Suprapubic skin (tissue), 3 donors: ENCODE measurements around the gene THOC5.

Source experiments
- POLR2A ChIP-seq, 2 donors: fragments of 450-650 bp; IDR thresholded peaks; one replicate each; pipeline ENCODE4 v1.6.1; 2017; ENCODE audit warnings: antibody characterized with exemption in 2 of 2, mild to moderate bottlenecking in 2 of 2, moderate library complexity in 2 of 2
- TF ChIP-seq, protein P1 (sequence below), 2 donors: fragments of 200-600 bp in 1 of 2; fragments of 450-650 bp in 1 of 2; sonication (generic) in 1 of 2; IDR thresholded peaks; one replicate each; pipeline ENCODE4 v1.5.1; 2016 to 2019; ENCODE audit warnings: antibody characterized with exemption in 2 of 2, mild to moderate bottlenecking in 1 of 2, moderate library complexity in 1 of 2

DNA sequence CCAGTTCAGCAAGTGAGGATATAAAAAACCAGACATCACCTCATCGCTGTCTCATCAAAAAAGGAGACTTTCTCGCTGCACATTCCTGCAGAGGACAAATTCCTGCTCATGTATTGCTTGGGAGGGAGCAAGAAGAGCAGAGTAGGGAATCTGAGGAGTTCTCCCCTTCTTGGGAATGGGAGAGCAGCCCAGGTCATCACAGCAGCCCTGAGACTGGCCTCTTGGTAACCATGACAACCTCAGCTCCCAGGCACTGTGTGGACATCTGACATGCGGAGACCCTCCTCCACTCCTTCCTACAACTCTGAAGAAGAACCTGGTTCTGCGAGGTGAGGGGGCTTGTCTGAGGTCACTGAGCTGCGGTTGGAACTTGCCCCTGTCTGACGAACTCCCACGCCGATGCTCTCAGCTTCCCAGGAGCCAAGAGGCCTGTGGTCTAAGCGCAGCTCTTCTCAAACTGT, 97.3 kb downstream of the THOC5 start:
- TF ChIP-seq, protein P1, sequence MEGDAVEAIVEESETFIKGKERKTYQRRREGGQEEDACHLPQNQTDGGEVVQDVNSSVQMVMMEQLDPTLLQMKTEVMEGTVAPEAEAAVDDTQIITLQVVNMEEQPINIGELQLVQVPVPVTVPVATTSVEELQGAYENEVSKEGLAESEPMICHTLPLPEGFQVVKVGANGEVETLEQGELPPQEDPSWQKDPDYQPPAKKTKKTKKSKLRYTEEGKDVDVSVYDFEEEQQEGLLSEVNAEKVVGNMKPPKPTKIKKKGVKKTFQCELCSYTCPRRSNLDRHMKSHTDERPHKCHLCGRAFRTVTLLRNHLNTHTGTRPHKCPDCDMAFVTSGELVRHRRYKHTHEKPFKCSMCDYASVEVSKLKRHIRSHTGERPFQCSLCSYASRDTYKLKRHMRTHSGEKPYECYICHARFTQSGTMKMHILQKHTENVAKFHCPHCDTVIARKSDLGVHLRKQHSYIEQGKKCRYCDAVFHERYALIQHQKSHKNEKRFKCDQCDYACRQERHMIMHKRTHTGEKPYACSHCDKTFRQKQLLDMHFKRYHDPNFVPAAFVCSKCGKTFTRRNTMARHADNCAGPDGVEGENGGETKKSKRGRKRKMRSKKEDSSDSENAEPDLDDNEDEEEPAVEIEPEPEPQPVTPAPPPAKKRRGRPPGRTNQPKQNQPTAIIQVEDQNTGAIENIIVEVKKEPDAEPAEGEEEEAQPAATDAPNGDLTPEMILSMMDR (IDR thresholded peaks at IDR 0.05): no peak
- TF ChIP-seq POLR2A (IDR thresholded peaks at IDR 0.05): no peak
